ENCODE measurements around the gene PAQR5.

- TF ChIP-seq CTCF (IDR thresholded peaks at IDR 0.05; ENCODE audit: low read depth, low read length) (no peak), MAX (IDR thresholded peaks at IDR 0.05; ENCODE audit: low read depth, low read length) (no peak)
Observed at GRCh38 chr15:69400850-69401249, 102.1 kb downstream of the PAQR5 start.

All from NB4 (cell line).